ENCODE measurements around the gene CRISPLD2.

Gene CRISPLD2

DNA sequence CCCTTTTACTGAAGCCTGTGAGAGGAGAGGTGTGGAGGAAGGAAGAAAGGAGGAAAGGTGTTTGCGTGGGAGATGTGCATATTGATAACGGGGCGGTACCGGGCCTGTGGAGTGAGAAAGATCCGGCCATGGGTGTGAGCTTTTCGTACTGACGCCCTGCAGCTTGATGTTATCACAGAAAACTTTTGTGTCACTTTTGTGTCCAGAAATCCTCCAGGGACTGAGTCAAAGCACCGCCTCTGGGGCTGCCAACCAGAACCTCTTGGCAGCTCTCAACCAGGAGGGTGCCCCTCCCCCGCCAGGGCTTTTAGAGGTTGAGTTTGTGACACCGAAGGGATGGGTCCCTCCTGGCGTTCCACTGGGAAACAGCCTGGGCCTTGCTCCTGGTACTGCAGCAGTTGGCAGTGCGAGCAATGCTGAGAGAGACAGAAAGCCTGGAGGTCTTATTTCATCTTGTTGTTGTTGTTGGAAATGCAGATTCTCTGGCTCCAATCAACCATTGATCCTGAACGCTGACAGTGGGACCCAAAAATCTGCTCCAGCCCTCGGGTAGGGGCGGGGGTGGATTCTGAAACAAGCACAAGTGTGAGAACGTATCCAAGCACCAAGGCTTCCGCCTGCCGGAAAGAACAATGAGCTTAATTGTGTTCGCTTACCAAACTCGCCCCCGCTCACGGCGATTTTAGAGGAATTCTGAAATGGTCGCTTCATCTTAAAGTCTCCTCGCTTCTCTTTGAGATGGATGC lies 65.0 kb downstream of the CRISPLD2 start:
- Histone ChIP-seq H2BK5ac (ENCODE audit: low read length) (no peak overlapping the region), H3K4me3 (ENCODE audit: low read length in 2 of 2) (no peak overlapping the region), H3K18ac (ENCODE audit: low read length) (peak overlapping the region; percentile 84), H3K27ac (replicated peaks; ENCODE audit: low read length) (peak overlapping the region; percentile 29), H3K36me3 (replicated peaks in 1 of 2; ENCODE audit: control insufficient read depth in 2 of 2, insufficient read depth in 2 of 2, low read length in 2 of 2) (no peaks in the 10 kb centered on the region), H2BK120ac (ENCODE audit: low read depth, low read length) (no peak overlapping the region), H3K9ac (ENCODE audit: low read depth, low read length, poor library complexity) (no peak overlapping the region), H3K4ac (ENCODE audit: low read length) (no peak overlapping the region), H3K14ac (ENCODE audit: low read length) (no peak overlapping the region), H2BK15ac (ENCODE audit: low read length) (no peak overlapping the region), H3K27me3 (ENCODE audit: control insufficient read depth in 3 of 3, insufficient read depth in 3 of 3, low read depth in 1 of 3, low read length in 3 of 3) (no peaks in the 10 kb centered on the region), H2AK5ac (ENCODE audit: low read depth, low read length) (no peak overlapping the region), H4K91ac (ENCODE audit: low read depth, low read length, poor library complexity) (no peak overlapping the region), H2AFZ (ENCODE audit: low read length) (peak overlapping the region; percentile 86), H3K23ac (ENCODE audit: low read depth, low read length, poor library complexity) (no peak overlapping the region), H3K9me3 (replicated peaks in 1 of 2; ENCODE audit: control insufficient read depth in 2 of 2, insufficient read depth in 1 of 2, low read depth in 1 of 2, low read length in 2 of 2) (no peaks in the 10 kb centered on the region), H3K4me1 (ENCODE audit: control insufficient read depth in 2 of 2, insufficient read depth in 1 of 2, low read depth in 1 of 2, low read length in 2 of 2) (peaks cover 10 to 12% of the 10 kb centered on the region in 2 donors), H3K79me1 (ENCODE audit: low read depth, low read length) (no peaks in the 10 kb centered on the region), H4K8ac (ENCODE audit: low read depth, low read length) (no peak overlapping the region), H3K4me2 (ENCODE audit: insufficient read depth, low read length, poor library complexity, severe bottlenecking) (no peak overlapping the region), H2BK12ac (ENCODE audit: low read length) (no peak overlapping the region)
- 100% methylated on average over 1 of the region's 25 CpGs; no CpG with 5 or more reads in 1 of the 2 donors for WGBS, 2 donors (ENCODE audit: extremely low coverage in 2 of 2, insufficient read length in 2 of 2, insufficient replicate concordance in 1 of 2)
- peak; percentile 24 for DNase-seq (ENCODE audit: low spot score)

DNA sequence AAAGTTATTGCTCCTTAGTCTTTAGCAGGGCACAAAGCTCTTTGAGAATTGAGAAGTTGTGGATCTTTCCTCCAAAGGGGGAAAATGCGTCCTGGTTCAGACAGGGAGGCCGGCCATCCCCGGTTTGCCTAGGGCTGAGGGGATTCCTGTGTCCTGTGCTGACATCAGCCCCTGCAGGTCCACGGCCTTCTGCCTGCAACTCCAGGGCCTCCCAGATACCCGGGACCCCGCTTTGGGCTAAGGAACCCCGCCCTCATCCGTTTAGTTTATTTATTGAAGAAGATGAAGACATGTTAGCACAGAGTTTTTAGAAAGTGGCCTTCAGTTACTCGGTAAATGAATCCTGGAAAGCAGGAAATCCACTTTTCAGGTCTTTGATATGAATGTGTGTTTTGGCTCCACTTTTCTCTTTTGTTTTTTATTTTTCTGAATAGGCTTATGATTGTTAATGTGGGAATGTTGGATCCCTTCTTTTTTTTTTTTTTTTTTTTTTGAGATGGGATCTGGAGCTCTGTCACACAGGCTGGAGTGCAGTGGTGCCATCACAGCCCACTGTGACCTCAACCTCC lies 65.6 kb downstream of the CRISPLD2 start:
- DNase-seq (ENCODE audit: low spot score), result no peak
- peak overlapping the region; percentile 34 for H3K18ac ChIP-seq (ENCODE audit: low read length)
- no peak overlapping the region for H2BK120ac ChIP-seq (ENCODE audit: low read depth, low read length)
- peaks cover 0 to under 1% of the 10 kb centered on the region in 2 donors for H3K9me3 ChIP-seq (replicated peaks in 1 of 2; ENCODE audit: control insufficient read depth in 2 of 2, insufficient read depth in 1 of 2, low read depth in 1 of 2, low read length in 2 of 2)
- no peaks in the 10 kb centered on the region for H3K36me3 ChIP-seq (replicated peaks in 1 of 2; ENCODE audit: control insufficient read depth in 2 of 2, insufficient read depth in 2 of 2, low read length in 2 of 2)
- H3K23ac ChIP-seq (ENCODE audit: low read depth, low read length, poor library complexity), result no peak overlapping the region
- no peak overlapping the region for H3K4me3 ChIP-seq (ENCODE audit: low read length in 2 of 2)
- H3K4me2 ChIP-seq (ENCODE audit: insufficient read depth, low read length, poor library complexity, severe bottlenecking), result no peak overlapping the region
- no peak overlapping the region for H4K8ac ChIP-seq (ENCODE audit: low read depth, low read length)
- no peak overlapping the region for H3K9ac ChIP-seq (ENCODE audit: low read depth, low read length, poor library complexity)
- H3K4me1 ChIP-seq (ENCODE audit: control insufficient read depth in 2 of 2, insufficient read depth in 1 of 2, low read depth in 1 of 2, low read length in 2 of 2), result peaks cover 10 to 12% of the 10 kb centered on the region in 2 donors
- H2BK15ac ChIP-seq (ENCODE audit: low read length), result no peak overlapping the region
- H4K91ac ChIP-seq (ENCODE audit: low read depth, low read length, poor library complexity), result no peak overlapping the region
- H2AFZ ChIP-seq (ENCODE audit: low read length), result peak overlapping the region; percentile 86
- H3K27ac ChIP-seq (replicated peaks; ENCODE audit: low read length), result peak overlapping the region; percentile 10
- WGBS, 2 donors (ENCODE audit: extremely low coverage in 2 of 2, insufficient read length in 2 of 2, insufficient replicate concordance in 1 of 2), result no CpG with 5 or more reads among the region's 9 CpGs
- H3K4ac ChIP-seq (ENCODE audit: low read length), result no peak overlapping the region
- no peak overlapping the region for H2BK12ac ChIP-seq (ENCODE audit: low read length)
- H2BK5ac ChIP-seq (ENCODE audit: low read length), result no peak overlapping the region
- H3K14ac ChIP-seq (ENCODE audit: low read length), result no peak overlapping the region
- H2AK5ac ChIP-seq (ENCODE audit: low read depth, low read length), result no peak overlapping the region
- no peaks in the 10 kb centered on the region for H3K27me3 ChIP-seq (ENCODE audit: control insufficient read depth in 3 of 3, insufficient read depth in 3 of 3, low read depth in 1 of 3, low read length in 3 of 3)
- H3K79me1 ChIP-seq (ENCODE audit: low read depth, low read length), result no peaks in the 10 kb centered on the region

DNA sequence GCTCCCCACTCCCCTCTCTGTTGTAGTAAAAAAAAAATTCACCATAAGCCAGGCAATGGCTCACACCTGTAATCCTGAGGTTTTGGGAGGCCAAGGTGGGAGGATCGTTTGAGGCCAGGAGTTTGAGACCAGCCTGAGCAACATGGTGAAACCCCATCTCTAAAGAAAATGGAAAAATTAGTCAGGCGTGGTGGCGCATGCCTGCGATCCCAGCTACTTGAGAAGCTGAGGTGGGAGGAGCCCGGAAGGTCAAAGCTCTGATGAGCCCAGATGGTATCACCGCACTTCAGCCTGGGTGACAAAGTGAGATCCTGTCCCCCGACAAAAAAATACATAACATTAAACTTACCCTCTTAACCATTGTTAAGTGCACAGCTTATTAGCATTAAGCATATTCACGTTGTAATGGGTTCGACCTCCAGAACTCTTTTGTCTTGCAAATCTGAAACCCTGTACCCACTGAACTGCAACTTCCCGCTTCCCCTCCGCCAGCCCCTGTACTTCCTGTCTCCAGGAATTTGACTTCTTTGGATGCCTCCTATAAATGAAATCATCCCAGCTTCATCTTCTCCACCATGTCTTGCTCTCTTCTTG lies 66.8 kb downstream of the CRISPLD2 start:
- H3K4me3 ChIP-seq (ENCODE audit: low read length in 2 of 2), result no peak overlapping the region
- no CpG with 5 or more reads among the region's 11 CpGs for WGBS, 2 donors (ENCODE audit: extremely low coverage in 2 of 2, insufficient read length in 2 of 2, insufficient replicate concordance in 1 of 2)

DNA sequence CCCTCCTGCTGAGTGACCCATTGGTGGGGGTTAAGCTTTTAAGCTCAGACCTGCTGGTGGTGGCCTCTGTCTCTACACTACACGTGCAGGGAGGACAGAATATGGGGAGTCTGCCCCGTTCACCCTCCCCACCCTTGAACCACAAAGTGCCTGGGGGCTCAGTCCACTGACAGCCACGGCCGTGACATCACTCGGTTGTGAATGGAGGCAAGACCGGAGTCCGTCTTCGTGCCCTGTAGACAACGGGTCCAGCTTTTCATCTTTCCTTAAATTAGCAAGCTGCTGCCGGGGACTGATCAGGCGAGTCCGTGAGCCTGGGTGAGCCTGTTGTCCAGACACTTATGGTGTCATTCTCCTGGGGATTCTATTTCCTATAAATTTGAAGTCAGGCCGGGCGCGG lies 67.4 kb downstream of the CRISPLD2 start:
- no peak overlapping the region for H2BK12ac ChIP-seq (ENCODE audit: low read length)
- H4K8ac ChIP-seq (ENCODE audit: low read depth, low read length), result no peak overlapping the region
- H4K91ac ChIP-seq (ENCODE audit: low read depth, low read length, poor library complexity), result no peak overlapping the region
- H2BK15ac ChIP-seq (ENCODE audit: low read length), result no peak overlapping the region
- no peak overlapping the region for H2BK5ac ChIP-seq (ENCODE audit: low read length)
- H3K79me1 ChIP-seq (ENCODE audit: low read depth, low read length), result no peaks in the 10 kb centered on the region
- no peak overlapping the region for H3K23ac ChIP-seq (ENCODE audit: low read depth, low read length, poor library complexity)
- H3K4me3 ChIP-seq (ENCODE audit: low read length in 2 of 2), result no peak overlapping the region
- H3K18ac ChIP-seq (ENCODE audit: low read length), result peak overlapping the region; percentile 1
- DNase-seq (ENCODE audit: low spot score), result no peak
- H3K27ac ChIP-seq (replicated peaks; ENCODE audit: low read length), result no peak overlapping the region
- H3K9me3 ChIP-seq (replicated peaks in 1 of 2; ENCODE audit: control insufficient read depth in 2 of 2, insufficient read depth in 1 of 2, low read depth in 1 of 2, low read length in 2 of 2), result peaks cover 0 to 1% of the 10 kb centered on the region in 2 donors
- no peaks in the 10 kb centered on the region for H3K36me3 ChIP-seq (replicated peaks in 1 of 2; ENCODE audit: control insufficient read depth in 2 of 2, insufficient read depth in 2 of 2, low read length in 2 of 2)
- H2AFZ ChIP-seq (ENCODE audit: low read length), result no peak overlapping the region
- H3K14ac ChIP-seq (ENCODE audit: low read length), result no peak overlapping the region
- H2BK120ac ChIP-seq (ENCODE audit: low read depth, low read length), result no peak overlapping the region
- no CpG with 5 or more reads among the region's 15 CpGs for WGBS, 2 donors (ENCODE audit: extremely low coverage in 2 of 2, insufficient read length in 2 of 2, insufficient replicate concordance in 1 of 2)
- H3K4me2 ChIP-seq (ENCODE audit: insufficient read depth, low read length, poor library complexity, severe bottlenecking), result no peak overlapping the region
- H2AK5ac ChIP-seq (ENCODE audit: low read depth, low read length), result peak overlapping the region; percentile 12
- H3K27me3 ChIP-seq (ENCODE audit: control insufficient read depth in 3 of 3, insufficient read depth in 3 of 3, low read depth in 1 of 3, low read length in 3 of 3), result no peaks in the 10 kb centered on the region
- peaks cover 10 to 13% of the 10 kb centered on the region in 2 donors for H3K4me1 ChIP-seq (ENCODE audit: control insufficient read depth in 2 of 2, insufficient read depth in 1 of 2, low read depth in 1 of 2, low read length in 2 of 2)
- no peak overlapping the region for H3K4ac ChIP-seq (ENCODE audit: low read length)
- no peak overlapping the region for H3K9ac ChIP-seq (ENCODE audit: low read depth, low read length, poor library complexity)

More for the DNA sequence above, 66.8 kb downstream of the CRISPLD2 start:
- Histone ChIP-seq H2BK120ac (ENCODE audit: low read depth, low read length) (no peak overlapping the region), H3K27me3 (ENCODE audit: control insufficient read depth in 3 of 3, insufficient read depth in 3 of 3, low read depth in 1 of 3, low read length in 3 of 3) (no peaks in the 10 kb centered on the region), H3K4me1 (ENCODE audit: control insufficient read depth in 2 of 2, insufficient read depth in 1 of 2, low read depth in 1 of 2, low read length in 2 of 2) (peaks cover 10 to 12% of the 10 kb centered on the region in 2 donors), H3K14ac (ENCODE audit: low read length) (no peak overlapping the region), H3K23ac (ENCODE audit: low read depth, low read length, poor library complexity) (no peak overlapping the region), H3K36me3 (replicated peaks in 1 of 2; ENCODE audit: control insufficient read depth in 2 of 2, insufficient read depth in 2 of 2, low read length in 2 of 2) (no peaks in the 10 kb centered on the region), H3K27ac (replicated peaks; ENCODE audit: low read length) (no peak overlapping the region), H2AK5ac (ENCODE audit: low read depth, low read length) (peak overlapping the region; percentile 12), H3K18ac (ENCODE audit: low read length) (no peak overlapping the region), H3K9ac (ENCODE audit: low read depth, low read length, poor library complexity) (no peak overlapping the region), H3K79me1 (ENCODE audit: low read depth, low read length) (no peaks in the 10 kb centered on the region), H2BK15ac (ENCODE audit: low read length) (peak overlapping the region; percentile 77), H3K4me2 (ENCODE audit: insufficient read depth, low read length, poor library complexity, severe bottlenecking) (no peak overlapping the region), H2BK12ac (ENCODE audit: low read length) (no peak overlapping the region), H2BK5ac (ENCODE audit: low read length) (no peak overlapping the region), H3K9me3 (replicated peaks in 1 of 2; ENCODE audit: control insufficient read depth in 2 of 2, insufficient read depth in 1 of 2, low read depth in 1 of 2, low read length in 2 of 2) (peaks cover 0 to 1% of the 10 kb centered on the region in 2 donors), H4K8ac (ENCODE audit: low read depth, low read length) (no peak overlapping the region), H4K91ac (ENCODE audit: low read depth, low read length, poor library complexity) (no peak overlapping the region), H2AFZ (ENCODE audit: low read length) (no peak overlapping the region), H3K4ac (ENCODE audit: low read length) (no peak overlapping the region)
- DNase-seq (ENCODE audit: low spot score), result no peak
